VCaP (cell line): ENCODE results near the gene HOXD10.

Experiments
- H3K27ac ChIP-seq: fragments of 450-650 bp; 2 replicates; pipeline ENCODE4 v1.5.1; 2017
- TF ChIP-seq, protein P1 (sequence below): fragments of 450-650 bp; conservative IDR thresholded peaks from 2 replicates; pipeline ENCODE4 v1.5.1; 2017; ENCODE audit warnings: mild to moderate bottlenecking, moderate library complexity

The HOXD10 gene

DNA sequence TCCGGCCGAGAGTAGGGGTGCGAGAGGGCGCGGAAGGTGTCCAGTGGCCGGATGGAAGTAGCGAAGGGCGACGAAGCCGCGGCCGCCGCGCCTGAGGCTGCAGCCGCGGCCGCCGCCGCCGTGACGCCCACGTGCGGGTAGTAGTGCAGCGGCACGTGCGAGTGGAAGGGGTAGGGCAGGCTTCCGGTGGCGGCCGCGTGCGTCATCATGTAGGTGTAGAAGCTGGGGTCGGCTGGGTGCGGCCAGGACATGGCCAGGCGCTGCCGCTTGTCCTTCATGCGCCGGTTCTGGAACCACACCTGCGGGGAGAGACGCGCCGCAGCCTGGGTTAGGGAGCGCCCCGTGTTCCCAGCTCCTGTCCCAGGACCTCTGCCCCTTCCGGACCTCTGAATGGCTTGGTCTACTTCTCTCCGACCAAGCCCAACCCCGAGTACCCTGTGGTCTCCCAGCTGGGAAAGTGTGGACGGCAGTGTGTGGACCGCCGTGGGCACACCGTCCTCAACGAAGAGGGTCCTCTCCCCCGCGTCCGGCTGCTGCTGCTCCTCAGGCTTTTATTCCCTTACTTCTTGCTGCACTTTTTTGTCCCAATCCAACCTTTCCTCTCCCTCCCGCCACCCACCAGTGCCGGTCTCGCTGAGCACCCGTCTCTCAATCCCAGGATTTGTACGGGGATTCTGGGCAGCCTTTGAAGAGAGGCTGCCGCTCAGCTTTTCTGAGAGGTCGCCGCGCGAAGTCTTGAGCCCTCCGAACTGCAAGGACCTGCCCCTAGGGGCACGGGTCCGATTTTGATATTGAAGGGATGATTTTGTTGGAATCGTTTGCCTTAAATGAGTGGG lies 35.8 kb upstream of the HOXD10 start:
- no peak overlapping the region for H3K27ac ChIP-seq
- TF ChIP-seq, protein P1, sequence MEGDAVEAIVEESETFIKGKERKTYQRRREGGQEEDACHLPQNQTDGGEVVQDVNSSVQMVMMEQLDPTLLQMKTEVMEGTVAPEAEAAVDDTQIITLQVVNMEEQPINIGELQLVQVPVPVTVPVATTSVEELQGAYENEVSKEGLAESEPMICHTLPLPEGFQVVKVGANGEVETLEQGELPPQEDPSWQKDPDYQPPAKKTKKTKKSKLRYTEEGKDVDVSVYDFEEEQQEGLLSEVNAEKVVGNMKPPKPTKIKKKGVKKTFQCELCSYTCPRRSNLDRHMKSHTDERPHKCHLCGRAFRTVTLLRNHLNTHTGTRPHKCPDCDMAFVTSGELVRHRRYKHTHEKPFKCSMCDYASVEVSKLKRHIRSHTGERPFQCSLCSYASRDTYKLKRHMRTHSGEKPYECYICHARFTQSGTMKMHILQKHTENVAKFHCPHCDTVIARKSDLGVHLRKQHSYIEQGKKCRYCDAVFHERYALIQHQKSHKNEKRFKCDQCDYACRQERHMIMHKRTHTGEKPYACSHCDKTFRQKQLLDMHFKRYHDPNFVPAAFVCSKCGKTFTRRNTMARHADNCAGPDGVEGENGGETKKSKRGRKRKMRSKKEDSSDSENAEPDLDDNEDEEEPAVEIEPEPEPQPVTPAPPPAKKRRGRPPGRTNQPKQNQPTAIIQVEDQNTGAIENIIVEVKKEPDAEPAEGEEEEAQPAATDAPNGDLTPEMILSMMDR: no peak

GRCh38 chr2:176081376-176081836 lies 35.2 kb upstream of the HOXD10 start:
- TF ChIP-seq, protein P1: no peak
- no peak overlapping the region for H3K27ac ChIP-seq

GRCh38 chr2:176081837-176082524 lies 34.6 kb upstream of the HOXD10 start:
- TF ChIP-seq, protein P1: no peak
- H3K27ac ChIP-seq: no peak overlapping the region

GRCh38 chr2:176082525-176082823 lies 34.1 kb upstream of the HOXD10 start:
- TF ChIP-seq, protein P1: no peak
- H3K27ac ChIP-seq: no peak overlapping the region

DNA sequence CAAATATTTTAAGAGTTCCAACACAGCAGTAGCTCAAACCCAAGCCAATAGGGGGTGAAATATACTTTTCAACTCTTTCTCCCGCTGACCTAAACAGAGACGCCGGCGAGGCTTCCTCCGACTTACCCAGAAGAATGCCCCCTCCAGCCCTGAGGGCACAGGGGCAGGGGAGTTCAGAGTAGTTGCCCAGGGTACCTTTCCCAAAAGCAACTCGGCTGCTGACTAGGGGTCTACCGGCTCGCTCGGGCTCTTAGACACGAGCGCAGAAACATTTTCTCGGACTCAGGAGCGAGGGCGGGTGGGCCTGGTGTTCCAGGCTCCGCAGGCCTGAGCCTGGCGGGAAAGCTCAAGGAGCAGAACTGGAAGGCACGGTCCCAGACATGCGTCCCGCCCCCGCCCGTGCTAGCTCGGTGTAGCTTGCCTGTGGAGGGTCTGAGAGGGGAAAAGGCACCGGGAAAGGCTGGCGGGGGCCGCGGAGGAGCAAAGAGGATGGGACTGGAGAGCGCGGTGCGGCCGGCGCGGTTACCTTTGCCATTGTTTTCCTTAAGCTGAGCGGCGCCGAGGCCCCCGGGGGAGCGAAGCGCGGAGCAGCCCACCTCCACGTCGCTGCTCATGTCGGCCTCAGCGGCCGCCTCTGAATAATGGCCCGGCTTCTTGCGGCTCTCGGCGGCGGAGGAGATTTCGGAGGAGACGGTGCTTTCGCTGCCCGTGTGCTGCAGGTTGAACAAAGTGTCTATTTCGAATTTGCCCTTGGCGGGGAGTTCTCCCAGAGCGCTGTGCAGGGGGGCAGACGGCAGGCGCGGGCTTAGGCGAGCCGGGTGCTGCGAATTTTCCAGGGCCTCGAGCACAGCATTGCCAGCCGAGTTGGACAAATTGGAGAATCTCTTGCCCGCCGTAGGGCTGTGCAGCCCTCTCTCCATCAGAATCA lies 33.5 kb upstream of the HOXD10 start:
- no peak overlapping the region for H3K27ac ChIP-seq
- TF ChIP-seq, protein P1: no peak

DNA sequence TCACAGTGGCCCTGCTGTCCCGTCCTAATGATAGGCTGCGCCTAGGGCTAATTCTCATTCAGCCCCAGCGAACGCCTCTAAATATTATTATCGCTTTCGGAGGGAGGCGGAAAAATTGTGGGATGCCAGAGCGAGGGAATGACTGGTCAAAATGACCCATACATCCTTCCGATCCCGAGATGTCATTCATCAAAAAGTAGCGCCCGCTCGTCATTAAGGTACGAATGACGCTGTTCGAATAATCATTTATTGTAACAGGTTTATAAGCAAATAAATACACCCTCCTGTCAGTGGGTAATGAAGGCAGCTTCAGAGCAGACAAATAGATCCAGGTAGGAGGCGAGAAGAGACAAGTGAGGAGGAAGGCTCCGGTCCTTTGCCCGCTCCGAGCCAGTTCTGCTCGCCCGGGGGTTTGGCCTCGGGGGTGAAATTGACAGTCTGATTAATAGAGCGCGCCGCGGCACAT lies 32.7 kb upstream of the HOXD10 start, which contains the start of gene EVX2:
Gene EVX2 (minus strand): TSS at position 167 of the 466 bp plus-strand sequence. CDS start 186 bp downstream, outside the sequence.
- H3K27ac ChIP-seq: no peak within 1 kb of the TSS
- TF ChIP-seq, protein P1: no peak
